NCI-H69 (cell line): ENCODE data around the gene MARK3.
"Not testable (repeated sequence)": the region's sequence is repeated elsewhere in the genome, so short reads cannot be mapped to it uniquely, and the experiment has no call there.

Experiments used
- DNase-seq: peaks from one replicate; lab custom pipeline; 2025; lab: John Stamatoyannopoulos, UW

The MARK3 gene

GRCh38 chr14:103491691-103492090, 106.5 kb downstream of the MARK3 start:
- DNase-seq, result no peak

DNA sequence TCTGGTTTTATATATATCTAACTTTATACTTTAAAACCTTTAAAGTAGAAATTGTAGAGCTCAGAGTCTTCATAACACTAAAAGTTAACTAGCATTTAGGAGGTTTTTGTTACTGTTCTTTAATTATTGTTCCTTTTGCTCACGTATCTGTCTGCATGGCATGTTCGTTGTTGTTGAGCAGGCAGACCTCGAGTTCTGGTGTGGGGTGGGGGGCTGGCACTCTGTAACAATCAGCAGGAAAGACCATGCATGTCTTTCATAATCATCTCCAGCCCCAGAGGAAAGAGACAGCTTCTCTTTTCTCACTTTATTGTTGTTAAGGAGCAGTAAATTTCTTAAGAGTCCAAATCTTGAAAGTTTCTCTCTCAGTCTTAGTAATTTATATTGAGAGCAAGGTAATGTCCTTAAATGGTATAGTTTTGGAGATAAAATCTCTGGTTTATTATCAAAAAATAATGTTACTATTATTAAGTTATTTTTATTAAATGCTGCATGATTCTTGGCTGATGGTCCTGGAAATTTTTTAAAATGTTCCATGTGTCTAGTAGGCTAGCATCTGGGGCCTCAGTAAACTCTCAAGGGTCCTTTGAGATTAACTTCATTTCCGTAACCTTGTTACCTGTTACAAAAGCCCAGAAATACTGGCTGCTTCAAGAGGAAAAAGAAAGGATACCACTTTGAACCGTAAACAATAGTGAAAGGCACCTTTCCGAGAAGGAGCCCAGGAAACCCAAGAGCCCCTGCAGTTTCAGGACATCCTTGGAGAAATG, 107.1 kb downstream of the MARK3 start:
- DNase-seq, result no peak

DNA sequence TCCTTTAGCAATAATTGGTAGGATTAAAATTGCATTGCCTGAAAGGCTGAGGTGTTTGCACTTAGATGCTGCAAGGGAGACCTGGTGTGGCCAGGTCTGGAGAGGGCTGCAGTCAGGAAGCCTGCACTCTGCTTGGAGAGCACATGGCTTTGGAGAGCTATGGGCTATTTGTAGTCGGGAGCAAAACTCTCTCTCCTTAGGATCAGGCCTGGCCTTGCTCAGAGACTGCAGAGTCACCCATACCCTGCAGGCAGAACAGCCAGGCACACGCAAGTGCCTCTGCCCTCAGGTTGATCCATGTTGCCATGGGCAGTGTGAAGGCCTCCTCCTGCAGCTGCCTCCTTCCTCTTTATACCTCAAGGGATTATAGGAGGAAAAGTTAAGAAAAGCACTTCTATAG, 110.6 kb downstream of the MARK3 start:
- DNase-seq, result no peak

GRCh38 chr14:103496776-103497175, 111.6 kb downstream of the MARK3 start:
- DNase-seq, result no peak

DNA sequence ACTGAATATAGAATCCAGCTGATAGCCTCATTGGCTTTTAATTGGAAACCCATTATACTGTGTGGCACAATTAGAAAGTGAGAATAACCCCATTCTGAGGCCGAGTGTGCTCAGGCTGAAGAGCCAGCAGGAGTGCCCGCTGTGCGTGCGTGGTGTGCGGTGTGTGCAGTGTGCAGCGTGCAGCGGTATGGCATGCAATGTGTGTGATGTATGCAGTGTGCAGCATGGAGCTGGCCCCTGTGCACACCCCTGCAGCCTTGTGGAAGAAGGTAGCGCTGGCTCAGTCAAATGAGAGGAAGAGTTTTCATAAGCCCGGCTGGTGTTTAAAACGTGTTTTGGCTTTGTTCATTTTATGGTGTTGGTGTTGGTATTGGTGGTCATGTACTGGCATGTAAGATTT, 114.5 kb downstream of the MARK3 start:
- DNase-seq, result no peak

DNA sequence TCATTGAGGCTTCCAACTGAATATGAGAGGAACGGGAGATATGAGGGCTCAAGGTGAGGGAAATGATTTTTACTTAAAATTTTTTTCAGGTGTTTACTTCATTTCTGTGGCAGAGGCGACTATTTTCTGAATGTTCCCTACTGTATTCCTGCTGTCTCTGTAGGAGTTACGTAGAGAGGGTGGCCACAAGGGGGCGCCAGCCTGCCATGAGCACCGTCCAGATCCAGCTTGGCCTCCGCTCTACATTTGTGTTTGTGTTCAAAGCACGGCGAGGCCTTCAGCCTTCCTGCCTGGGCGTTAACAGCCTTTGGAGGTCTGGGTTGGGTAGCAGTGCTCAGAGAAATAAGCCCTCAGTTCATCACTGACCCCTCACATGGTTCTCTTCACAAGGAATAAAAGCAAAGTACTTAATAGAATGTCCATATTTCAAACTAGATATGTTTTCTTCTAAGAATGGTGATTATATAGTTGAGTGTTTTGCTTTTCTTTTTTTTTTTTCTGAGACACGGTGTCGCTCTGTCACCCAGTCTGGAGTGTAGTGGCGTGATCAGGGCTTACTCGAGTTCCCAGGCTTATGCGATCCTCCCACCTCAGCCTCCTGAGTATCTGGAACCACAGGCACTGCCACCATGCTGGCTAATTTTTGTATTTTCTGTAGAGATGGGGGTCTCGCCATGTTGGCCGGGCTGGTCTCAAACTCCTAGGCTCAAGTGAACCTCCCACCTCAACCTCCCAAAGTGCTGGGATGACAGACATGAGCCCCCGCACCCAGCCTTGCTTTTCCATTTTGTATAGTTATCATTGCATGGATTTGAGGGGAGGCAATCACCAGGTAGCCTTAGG, 115.2 kb downstream of the MARK3 start:
- peak; percentile 91 for DNase-seq

- DNase-seq, result no peak
These were observed 116.0 kb downstream of the MARK3 start for GRCh38 chr14:103501041-103501870.

GRCh38 chr14:103501921-103502669, 116.9 kb downstream of the MARK3 start:
- DNase-seq, result no peak

DNA sequence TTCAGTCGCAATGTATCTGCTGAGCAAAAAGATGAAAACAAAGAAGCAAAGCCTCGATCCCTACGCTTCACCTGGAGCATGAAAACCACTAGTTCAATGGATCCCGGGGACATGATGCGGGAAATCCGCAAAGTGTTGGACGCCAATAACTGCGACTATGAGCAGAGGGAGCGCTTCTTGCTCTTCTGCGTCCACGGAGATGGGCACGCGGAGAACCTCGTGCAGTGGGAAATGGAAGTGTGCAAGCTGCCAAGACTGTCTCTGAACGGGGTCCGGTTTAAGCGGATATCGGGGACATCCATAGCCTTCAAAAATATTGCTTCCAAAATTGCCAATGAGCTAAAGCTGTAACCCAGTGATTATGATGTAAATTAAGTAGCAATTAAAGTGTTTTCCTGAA, 117.7 kb downstream of the MARK3 start:
- no peak for DNase-seq

DNA sequence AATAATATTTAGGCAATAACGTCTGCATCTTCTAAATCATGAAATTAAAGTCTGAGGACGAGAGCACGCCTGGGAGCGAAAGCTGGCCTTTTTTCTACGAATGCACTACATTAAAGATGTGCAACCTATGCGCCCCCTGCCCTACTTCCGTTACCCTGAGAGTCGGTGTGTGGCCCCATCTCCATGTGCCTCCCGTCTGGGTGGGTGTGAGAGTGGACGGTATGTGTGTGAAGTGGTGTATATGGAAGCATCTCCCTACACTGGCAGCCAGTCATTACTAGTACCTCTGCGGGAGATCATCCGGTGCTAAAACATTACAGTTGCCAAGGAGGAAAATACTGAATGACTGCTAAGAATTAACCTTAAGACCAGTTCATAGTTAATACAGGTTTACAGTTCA, 118.1 kb downstream of the MARK3 start:
- DNase-seq, result no peak

GRCh38 chr14:103504991-103505565, 119.9 kb downstream of the MARK3 start:
- DNase-seq, result no peak

GRCh38 chr14:103507751-103508150, 122.5 kb downstream of the MARK3 start:
- no peak for DNase-seq

DNA sequence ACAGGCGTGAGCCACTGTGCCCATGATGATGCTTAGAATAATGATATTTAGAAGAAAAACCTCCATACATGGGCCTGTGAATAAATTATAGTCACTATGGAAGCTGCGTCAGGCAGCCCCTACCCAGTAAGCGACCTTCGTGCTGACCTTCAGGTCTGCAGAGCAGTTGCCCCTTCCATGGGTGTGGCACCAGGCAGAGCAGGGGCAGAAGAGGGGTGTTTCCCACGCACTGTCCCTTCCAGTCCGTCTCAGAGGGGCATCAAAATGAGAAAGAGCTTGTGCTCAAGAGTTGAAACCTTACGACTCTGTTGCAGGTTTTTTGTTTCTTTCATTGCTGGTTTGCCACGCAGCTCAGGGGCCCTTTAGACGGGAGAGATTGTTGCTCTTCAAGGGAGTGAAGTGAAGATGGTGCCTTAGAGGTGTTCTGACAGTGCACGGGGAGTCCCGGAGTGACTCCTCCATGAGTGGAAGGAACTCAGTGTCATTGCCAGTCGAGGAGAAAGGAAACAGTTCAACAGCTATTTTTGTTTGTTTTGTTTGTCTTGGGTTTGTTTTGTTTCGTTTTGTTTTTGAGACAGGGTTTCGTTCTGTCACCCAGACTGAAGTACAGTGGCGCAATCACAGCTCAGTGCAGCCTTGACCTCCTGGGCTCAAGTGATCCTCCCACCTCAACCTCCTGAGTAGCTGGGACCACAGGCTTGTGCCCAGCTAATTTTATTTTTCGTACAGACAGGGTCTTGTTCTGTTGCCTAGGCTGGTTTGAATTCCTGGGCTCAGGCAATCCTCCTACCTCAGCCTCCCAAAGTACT, 123.5 kb downstream of the MARK3 start:
- no peak for DNase-seq

GRCh38 chr14:103509864-103510723, 124.9 kb downstream of the MARK3 start:
- DNase-seq, result no peak

GRCh38 chr14:103510724-103511693, 125.8 kb downstream of the MARK3 start:
- DNase-seq, result no peak

DNA sequence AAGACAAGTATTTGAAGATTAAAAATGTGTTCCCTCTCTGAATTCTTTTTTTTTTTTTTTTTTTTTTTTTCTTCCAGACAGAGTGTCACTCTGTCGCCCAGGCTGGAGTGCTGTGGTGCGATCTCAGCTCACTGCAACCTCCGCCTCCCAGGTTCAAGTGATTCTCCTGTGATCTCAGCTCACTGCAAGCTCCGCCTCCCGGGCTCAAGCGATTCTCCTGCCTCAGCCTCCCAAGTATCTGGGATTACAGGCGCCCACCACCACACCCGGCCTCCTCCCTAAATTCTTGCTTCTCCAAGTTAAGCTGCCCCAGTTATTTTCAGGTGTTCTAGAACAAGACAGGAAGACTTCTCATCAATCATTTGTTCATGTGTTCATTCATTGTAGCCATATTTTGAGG, 127.0 kb downstream of the MARK3 start:
- not testable (repeated sequence) for DNase-seq

GRCh38 chr14:103512701-103513611, 127.7 kb downstream of the MARK3 start:
- DNase-seq, result peak; percentile 92
